ENCODE results near the gene MYCBP2. TPM values are rescaled to one million over a fixed set of nuclear protein-coding genes. Genes with fewer than 3 reads are reported as not detected.

The MYCBP2 gene
- total and polyA plus RNA-seq, 7 donors = 3.7 to 130 (median 93.5) TPM

DNA sequence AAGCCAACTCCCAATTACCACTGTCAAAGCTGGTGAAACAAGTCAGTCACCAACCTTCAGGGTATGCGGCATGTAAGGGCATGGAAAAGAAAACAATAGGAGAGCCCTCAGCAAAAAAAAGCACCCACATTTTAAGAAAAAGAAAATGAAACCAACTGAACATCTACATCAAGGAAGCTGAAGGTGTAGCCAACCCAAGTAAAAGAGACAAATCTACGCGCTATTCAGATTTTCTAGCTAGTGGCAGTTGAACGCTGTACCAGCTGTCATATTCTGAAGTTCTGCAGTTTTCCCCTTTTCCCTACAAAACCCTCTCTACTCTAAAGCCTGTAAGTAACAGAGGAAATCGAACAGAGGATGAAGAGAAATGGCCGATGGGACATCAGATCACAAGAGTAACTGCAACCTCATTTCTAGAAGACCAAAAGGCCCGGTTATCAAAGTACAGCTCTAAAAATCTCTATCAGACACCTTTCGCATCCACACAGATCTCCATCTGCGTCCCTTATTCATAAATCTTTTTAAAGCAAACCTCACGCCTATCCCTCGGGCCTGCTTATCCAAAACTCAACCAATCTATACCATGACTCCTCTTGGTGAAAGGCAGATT, 1.4 kb downstream of the MYCBP2 start:
- Histone ChIP-seq H3K4me3 (peak overlapping the region; percentile 82 to 90 (median 85)), H3K27ac (peak overlapping the region; percentile 89 to 94 (median 91)), H3K9me3 (no peaks in the 10 kb centered on the region), H3K36me3 (no peaks in the 10 kb centered on the region), H3K4me1 (peaks cover 3 to 64% (median 43%) of the 10 kb centered on the region in 4 donors), H3K27me3 (no peaks in the 10 kb centered on the region)
- 1 to 4% methylated on average over 11 of the region's 11 CpGs for WGBS, 2 donors
- DNase-seq = no peak
- intact Hi-C loops (cut with DNase I) = loop anchor here (5.0 to 10.0 kb wide), 2 partner anchors 152 to 331 kb away; partner anchors contain the start of gene CLN5
- TF ChIP-seq POLR2A (IDR thresholded peaks at IDR 0.05) (no peak), EP300 (IDR thresholded peaks at IDR 0.05) (no peak), POLR2AphosphoS5 (IDR thresholded peaks at IDR 0.05) (no peak)
- TF ChIP-seq, protein P1, sequence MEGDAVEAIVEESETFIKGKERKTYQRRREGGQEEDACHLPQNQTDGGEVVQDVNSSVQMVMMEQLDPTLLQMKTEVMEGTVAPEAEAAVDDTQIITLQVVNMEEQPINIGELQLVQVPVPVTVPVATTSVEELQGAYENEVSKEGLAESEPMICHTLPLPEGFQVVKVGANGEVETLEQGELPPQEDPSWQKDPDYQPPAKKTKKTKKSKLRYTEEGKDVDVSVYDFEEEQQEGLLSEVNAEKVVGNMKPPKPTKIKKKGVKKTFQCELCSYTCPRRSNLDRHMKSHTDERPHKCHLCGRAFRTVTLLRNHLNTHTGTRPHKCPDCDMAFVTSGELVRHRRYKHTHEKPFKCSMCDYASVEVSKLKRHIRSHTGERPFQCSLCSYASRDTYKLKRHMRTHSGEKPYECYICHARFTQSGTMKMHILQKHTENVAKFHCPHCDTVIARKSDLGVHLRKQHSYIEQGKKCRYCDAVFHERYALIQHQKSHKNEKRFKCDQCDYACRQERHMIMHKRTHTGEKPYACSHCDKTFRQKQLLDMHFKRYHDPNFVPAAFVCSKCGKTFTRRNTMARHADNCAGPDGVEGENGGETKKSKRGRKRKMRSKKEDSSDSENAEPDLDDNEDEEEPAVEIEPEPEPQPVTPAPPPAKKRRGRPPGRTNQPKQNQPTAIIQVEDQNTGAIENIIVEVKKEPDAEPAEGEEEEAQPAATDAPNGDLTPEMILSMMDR (IDR thresholded peaks at IDR 0.05) = no peak

- peaks cover 3 to 56% (median 39%) of the 10 kb centered on the region in 4 donors for H3K4me1 ChIP-seq
- no peak overlapping the region for H3K4me3 ChIP-seq
- H3K36me3 ChIP-seq = no peaks in the 10 kb centered on the region
- TF ChIP-seq POLR2AphosphoS5 (IDR thresholded peaks at IDR 0.05) (no peak), EP300 (IDR thresholded peaks at IDR 0.05) (no peak), POLR2A (IDR thresholded peaks at IDR 0.05) (no peak)
- TF ChIP-seq, protein P1 (IDR thresholded peaks at IDR 0.05) = no peak
- H3K27me3 ChIP-seq = no peaks in the 10 kb centered on the region
- no peak overlapping the region for H3K27ac ChIP-seq
- H3K9me3 ChIP-seq = no peaks in the 10 kb centered on the region
- intact Hi-C loops (cut with DNase I) = loop anchor here (10.0 kb wide), 1 partner anchor 329 kb away; the partner anchor contains the start of gene CLN5
- no peak for DNase-seq
- WGBS, 2 donors = 40 to 59% methylated on average over 1 of the region's 1 CpG
Measured at GRCh38 chr13:77323858-77324257, 3.0 kb downstream of the MYCBP2 start.

DNA sequence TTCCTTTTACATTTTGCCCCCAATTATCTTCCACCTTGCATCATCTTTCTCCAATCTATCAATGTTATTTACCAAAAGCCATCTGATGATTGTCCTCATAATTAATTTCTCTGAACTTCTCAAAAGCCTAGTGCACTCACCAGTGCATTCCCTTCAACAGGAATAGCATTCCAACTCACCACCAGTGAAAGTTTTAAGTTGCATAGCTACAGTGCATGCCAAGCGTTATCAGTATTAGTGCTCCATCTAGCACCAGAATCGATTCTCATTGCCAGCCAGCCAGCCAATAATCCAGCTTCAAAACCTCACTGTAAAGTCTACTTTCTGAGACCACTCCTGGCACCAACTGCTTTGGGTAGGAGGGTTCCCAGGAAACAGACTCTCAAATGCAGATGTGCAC, 7.4 kb downstream of the MYCBP2 start:
- no peaks in the 10 kb centered on the region for H3K27me3 ChIP-seq
- H3K9me3 ChIP-seq = no peaks in the 10 kb centered on the region
- DNase-seq = no peak
- no peak overlapping the region for H3K27ac ChIP-seq
- WGBS, 2 donors = 85 to 87% methylated on average over 2 of the region's 2 CpGs
- intact Hi-C loops (cut with DNase I) = no loop called here
- TF ChIP-seq EP300 (IDR thresholded peaks at IDR 0.05) = no peak
- TF ChIP-seq, protein P1 (IDR thresholded peaks at IDR 0.05) = no peak
- no peak for TF ChIP-seq POLR2AphosphoS5 (IDR thresholded peaks at IDR 0.05)
- no peak for TF ChIP-seq POLR2A (IDR thresholded peaks at IDR 0.05)
- H3K4me1 ChIP-seq = peaks cover 0 to 41% (median 25%) of the 10 kb centered on the region in 4 donors
- no peaks in the 10 kb centered on the region for H3K36me3 ChIP-seq
- H3K4me3 ChIP-seq = no peak overlapping the region

- no peaks in the 10 kb centered on the region for H3K27me3 ChIP-seq
- H3K4me1 ChIP-seq = peaks cover 0 to 33% (median 18%) of the 10 kb centered on the region in 4 donors
- H3K36me3 ChIP-seq = no peaks in the 10 kb centered on the region
- TF ChIP-seq, protein P1 (IDR thresholded peaks at IDR 0.05) = no peak
- TF ChIP-seq POLR2A (IDR thresholded peaks at IDR 0.05) (no peak), POLR2AphosphoS5 (IDR thresholded peaks at IDR 0.05) (no peak), EP300 (IDR thresholded peaks at IDR 0.05) (no peak)
- no peak overlapping the region for H3K4me3 ChIP-seq
- no peak overlapping the region for H3K27ac ChIP-seq
- no peaks in the 10 kb centered on the region for H3K9me3 ChIP-seq
- WGBS, 2 donors = 66 to 70% methylated on average over 2 of the region's 2 CpGs
- DNase-seq = no peak
- intact Hi-C loops (cut with DNase I) = no loop called here
Measured at GRCh38 chr13:77318741-77319140, 8.2 kb downstream of the MYCBP2 start.

All from sigmoid colon (tissue), 7 donors.